PC-3 (cell line): ENCODE measurements around the gene UBE2Q2. TPM values are rescaled to one million over a fixed set of nuclear protein-coding genes. Genes with fewer than 3 reads are reported as not detected.

Experiments
- ATAC-seq: fragments of 200-7000 bp; cut with Tn5 transposase; 2 replicates; pipeline ENCODE4 v1.9.1; 2020; ENCODE audit warnings: mild to moderate bottlenecking, moderate library complexity
- BruUV-seq: library from RNA; stranded (reverse); fragments of 400-500 nt; replicated peaks from 2 replicates; lab custom pipeline; 2021; lab: Mats Ljungman, UMichigan
- CTCF ChIA-PET: fragments of 300-600 bp; sonication (Branson Sonifier 250); formaldehyde crosslinking; loops from one replicate; lab custom pipeline; 2022; ENCODE audit warnings: antibody characterized with exemption; lab: Charles Lee
- POLR2A ChIA-PET: fragments of 300-600 bp; sonication (Branson Sonifier 250); formaldehyde crosslinking; loops from one replicate; lab custom pipeline; 2022; ENCODE audit warnings: antibody characterized with exemption; ENCODE audit not compliant: unreplicated experiment; lab: Charles Lee
- DNase-seq: peaks from one replicate; pipeline ENCODE4 v3.0.0-alpha.2; 2015
- H2AFZ ChIP-seq: fragments of 300-600 bp; sonication (generic); 2 replicates; pipeline ENCODE4 v1.6.0; 2016; ENCODE audit warnings: antibody characterized with exemption, low read length
- H3F3A ChIP-seq: fragments of 300-600 bp; sonication (generic); one replicate; pipeline ENCODE4 v1.6.0; 2017; ENCODE audit warnings: antibody characterized with exemption, low read length, control low read depth, mild to moderate bottlenecking; ENCODE audit not compliant: unreplicated experiment
- H3K27ac ChIP-seq: fragments of 300-600 bp; sonication (generic); 2 replicates; pipeline ENCODE4 v1.5.1; 2016; ENCODE audit warnings: mild to moderate bottlenecking, low read length
- H3K27me3 ChIP-seq: fragments of 300-600 bp; sonication (generic); 2 replicates; pipeline ENCODE4 v1.6.1; 2016; ENCODE audit warnings: low read length, mixed read lengths
- H3K36me3 ChIP-seq: fragments of 300-600 bp; sonication (generic); 2 replicates; pipeline ENCODE4 v1.6.1; 2016; ENCODE audit warnings: low read depth, mixed run types, low read length, mixed read lengths
- H3K4me1 ChIP-seq: fragments of 300-600 bp; sonication (generic); 2 replicates; pipeline ENCODE4 v1.5.1; 2016; ENCODE audit warnings: low read length; ENCODE audit not compliant: insufficient read depth
- H3K4me2 ChIP-seq: fragments of 300-600 bp; sonication (generic); 2 replicates; pipeline ENCODE4 v1.6.0; 2016; ENCODE audit warnings: low read length
- H3K4me3 ChIP-seq: fragments of 300-600 bp; sonication (generic); 2 replicates; pipeline ENCODE4 v1.5.1; 2016; ENCODE audit warnings: mild to moderate bottlenecking, low read length, mixed read lengths
- H3K79me2 ChIP-seq: fragments of 300-600 bp; sonication (generic); 2 replicates; pipeline ENCODE4 v1.6.1; 2017; ENCODE audit warnings: low read length, mixed read lengths
- H3K9ac ChIP-seq: fragments of 300-600 bp; sonication (generic); 2 replicates; pipeline ENCODE4 v1.6.0; 2016; ENCODE audit warnings: mild to moderate bottlenecking, low read length
- H3K9me2 ChIP-seq: fragments of 300-600 bp; sonication (generic); replicated peaks from 2 replicates; pipeline ENCODE4 v1.6.1; 2016; ENCODE audit warnings: mixed run types, low read length, mixed read lengths
- H3K9me3 ChIP-seq: fragments of 300-600 bp; sonication (generic); 2 replicates; pipeline ENCODE4 v1.6.1; 2016; ENCODE audit warnings: low read length, mixed read lengths
- H4K20me1 ChIP-seq: fragments of 300-600 bp; sonication (generic); 2 replicates; pipeline ENCODE4 v1.6.1; 2016; ENCODE audit warnings: low read length, mixed read lengths
- EZH2 ChIP-seq: fragments of 300-600 bp; sonication (generic); IDR thresholded peaks from one replicate; pipeline ENCODE4 v1.6.1; 2017; ENCODE audit warnings: antibody characterized with exemption, mild to moderate bottlenecking, low read length; ENCODE audit not compliant: unreplicated experiment
- EZH2phosphoT487 ChIP-seq: fragments of 300-600 bp; sonication (generic); IDR thresholded peaks from 2 replicates; pipeline ENCODE4 v1.6.1; 2018; ENCODE audit warnings: mild to moderate bottlenecking, antibody characterized with exemption, low read length, borderline replicate concordance
- intact Hi-C: fragments of 100-400 bp; cut with micrococcal nuclease; formaldehyde crosslinking; loops from 2 replicates; pipeline ENCODE4 v1.9.0; 2023
- total RNA-seq: library from RNA; depleted of rRNA; stranded (reverse); fragments of >200 nt; gene quantifications from 2 replicates; pipeline ENCODE4 v1.2.3, GENCODE V29; 2014
- TF ChIP-seq, protein P1 (sequence below): fragments of 300-600 bp; sonication (generic); conservative IDR thresholded peaks from 2 replicates; pipeline ENCODE4 v1.5.1; 2017; ENCODE audit warnings: antibody characterized with exemption, low read depth, mild to moderate bottlenecking, low read length

The UBE2Q2 gene
- total RNA-seq, 1 experiment from 2014 or later = 20.3 TPM

GRCh38 chr15:75887178-75887577 is 43.9 kb downstream of the UBE2Q2 start:
- Histone ChIP-seq H3K9me2 (no peaks in the 10 kb centered on the region), H3K27ac (no peak overlapping the region), H3K9ac (no peak overlapping the region), H3K4me1 (peaks cover 13% of the 10 kb centered on the region), H3K9me3 (no peaks in the 10 kb centered on the region), H3K4me2 (no peak overlapping the region), H3K36me3 (peaks cover 4% of the 10 kb centered on the region; the same call in 1 of the 2 replicates), H2AFZ (no peak overlapping the region), H3K4me3 (no peak overlapping the region), H4K20me1 (no peaks in the 10 kb centered on the region), H3K79me2 (no peaks in the 10 kb centered on the region), H3K27me3 (no peaks in the 10 kb centered on the region), H3F3A (peaks cover 4% of the 10 kb centered on the region)
- ChIA-PET CTCF (no interaction called here), POLR2A (interaction anchor here (0.6 kb wide), 1 partner anchor 16 kb away, joined by 3 read pairs; no protein-coding TSS in a partner anchor)
- TF ChIP-seq EZH2phosphoT487 (no peak), EZH2 (no peak)
- TF ChIP-seq, protein P1, sequence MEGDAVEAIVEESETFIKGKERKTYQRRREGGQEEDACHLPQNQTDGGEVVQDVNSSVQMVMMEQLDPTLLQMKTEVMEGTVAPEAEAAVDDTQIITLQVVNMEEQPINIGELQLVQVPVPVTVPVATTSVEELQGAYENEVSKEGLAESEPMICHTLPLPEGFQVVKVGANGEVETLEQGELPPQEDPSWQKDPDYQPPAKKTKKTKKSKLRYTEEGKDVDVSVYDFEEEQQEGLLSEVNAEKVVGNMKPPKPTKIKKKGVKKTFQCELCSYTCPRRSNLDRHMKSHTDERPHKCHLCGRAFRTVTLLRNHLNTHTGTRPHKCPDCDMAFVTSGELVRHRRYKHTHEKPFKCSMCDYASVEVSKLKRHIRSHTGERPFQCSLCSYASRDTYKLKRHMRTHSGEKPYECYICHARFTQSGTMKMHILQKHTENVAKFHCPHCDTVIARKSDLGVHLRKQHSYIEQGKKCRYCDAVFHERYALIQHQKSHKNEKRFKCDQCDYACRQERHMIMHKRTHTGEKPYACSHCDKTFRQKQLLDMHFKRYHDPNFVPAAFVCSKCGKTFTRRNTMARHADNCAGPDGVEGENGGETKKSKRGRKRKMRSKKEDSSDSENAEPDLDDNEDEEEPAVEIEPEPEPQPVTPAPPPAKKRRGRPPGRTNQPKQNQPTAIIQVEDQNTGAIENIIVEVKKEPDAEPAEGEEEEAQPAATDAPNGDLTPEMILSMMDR = no peak
- ATAC-seq (no peak), DNase-seq (no peak)
- no TSS peak for BruUV-seq
- intact Hi-C loops = no loop called here

DNA sequence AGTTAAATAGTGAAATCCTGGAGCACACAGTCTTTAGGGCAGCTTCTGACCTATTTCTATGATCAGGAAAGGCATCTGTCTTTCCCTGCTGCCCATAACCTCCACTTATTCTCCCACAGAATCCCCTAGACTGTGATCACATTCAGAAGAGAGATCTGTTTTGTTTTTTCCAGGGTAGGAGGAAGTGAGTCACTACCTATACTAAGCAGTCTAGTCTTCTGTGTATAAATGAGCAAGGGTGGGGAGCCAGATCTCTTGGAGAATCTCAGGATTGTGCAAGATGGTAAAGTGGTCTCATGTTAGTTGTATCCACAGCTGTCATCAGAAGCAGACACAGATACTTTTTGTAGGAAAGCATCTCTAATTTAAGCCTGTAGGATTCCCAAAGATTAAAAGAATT is 48.6 kb downstream of the UBE2Q2 start:
- Histone ChIP-seq H3F3A (peaks cover 4% of the 10 kb centered on the region), H3K9ac (no peak overlapping the region), H3K4me3 (no peak overlapping the region), H3K4me1 (peaks cover 11% of the 10 kb centered on the region), H2AFZ (no peak overlapping the region), H3K27ac (peak overlapping the region; percentile 8), H3K9me3 (no peaks in the 10 kb centered on the region), H3K9me2 (no peaks in the 10 kb centered on the region), H4K20me1 (no peaks in the 10 kb centered on the region), H3K4me2 (no peak overlapping the region), H3K36me3 (peaks cover 4% of the 10 kb centered on the region; the same call in 1 of the 2 replicates), H3K27me3 (no peaks in the 10 kb centered on the region), H3K79me2 (no peaks in the 10 kb centered on the region)
- intact Hi-C loops = no loop called here
- ATAC-seq (peak; percentile 89), DNase-seq (peak; percentile 52)
- POLR2A ChIA-PET = no interaction called here
- no TSS peak for BruUV-seq
- CTCF ChIA-PET = no interaction called here
- no peak for TF ChIP-seq EZH2phosphoT487
- TF ChIP-seq EZH2 = no peak

GRCh38 chr15:75895731-75896130 is 52.5 kb downstream of the UBE2Q2 start:
- ChIA-PET POLR2A (no interaction called here), CTCF (interaction anchor here (0.7 kb wide), 1 partner anchor 435 kb away, joined by 4 read pairs; no protein-coding TSS in a partner anchor)
- no peak overlapping the region for H2AFZ ChIP-seq
- no peaks in the 10 kb centered on the region for H4K20me1 ChIP-seq
- H3K27ac ChIP-seq = no peak overlapping the region
- H3K9ac ChIP-seq = no peak overlapping the region
- peaks cover 4% of the 10 kb centered on the region; the same call in 1 of the 2 replicates for H3K36me3 ChIP-seq
- no TSS peak for BruUV-seq
- H3K27me3 ChIP-seq = no peaks in the 10 kb centered on the region
- H3K79me2 ChIP-seq = no peaks in the 10 kb centered on the region
- no peaks in the 10 kb centered on the region for H3K9me3 ChIP-seq
- H3F3A ChIP-seq = peaks cover 2% of the 10 kb centered on the region
- peaks cover 11% of the 10 kb centered on the region for H3K4me1 ChIP-seq
- intact Hi-C loops = no loop called here
- no peak overlapping the region for H3K4me3 ChIP-seq
- DNase-seq (no peak), ATAC-seq (no peak)
- H3K9me2 ChIP-seq = no peaks in the 10 kb centered on the region
- H3K4me2 ChIP-seq = no peak overlapping the region
- TF ChIP-seq EZH2phosphoT487 (no peak), EZH2 (no peak)
- TF ChIP-seq, protein P1 = no peak
